Choroid plexus epithelial cell (primary cell): ENCODE measurements around the gene MYO9A.
"Not testable (repeated sequence)": the region's sequence is repeated elsewhere in the genome, so short reads cannot be mapped to it uniquely, and the experiment has no call there.

Source experiments
- DNase-seq: peaks from one replicate; pipeline ENCODE4 v3.0.0-alpha.2; 2010; ENCODE audit warnings: low read depth
- H3K4me3 ChIP-seq: 2 replicates; pipeline ENCODE4 v1.5.1; 2011; ENCODE audit warnings: low read depth, mild to moderate bottlenecking, control low read depth, low read length, moderate library complexity
- TF ChIP-seq, protein P1 (sequence below): conservative IDR thresholded peaks from 2 replicates; pipeline ENCODE4 v1.5.1; 2011; ENCODE audit warnings: low read depth, mild to moderate bottlenecking, control low read depth, inconsistent platforms, low read length, moderate library complexity

MYO9A gene

DNA sequence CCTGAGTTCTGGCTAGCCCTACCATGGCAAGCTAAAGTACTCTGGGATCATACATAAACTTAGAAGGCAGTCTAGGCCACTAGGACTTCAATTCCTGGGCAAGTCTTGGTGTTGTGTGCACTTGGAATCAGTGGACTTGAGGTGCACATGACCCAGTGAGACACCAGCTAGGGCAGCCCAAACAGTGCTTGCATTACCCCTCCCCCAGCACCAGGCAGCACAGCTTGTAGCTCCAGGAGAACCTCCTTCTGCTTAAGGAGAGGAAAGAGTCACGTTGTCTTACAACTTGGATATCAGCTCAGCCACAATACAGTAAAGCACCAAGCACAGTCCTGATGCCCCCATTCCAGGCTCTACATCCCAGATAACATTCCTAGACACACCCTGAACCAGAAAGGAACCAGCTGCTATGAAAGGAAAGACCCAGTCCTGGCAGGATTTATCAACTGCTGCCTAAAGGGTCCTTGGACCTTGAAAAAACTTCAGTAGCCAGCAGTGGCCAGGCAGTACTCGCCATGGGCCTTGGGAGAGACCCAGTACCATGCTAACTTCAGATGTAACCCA lies 57.2 kb downstream of the MYO9A start:
- DNase-seq, result no peak
- H3K4me3 ChIP-seq, result no peak overlapping the region
- TF ChIP-seq, protein P1, sequence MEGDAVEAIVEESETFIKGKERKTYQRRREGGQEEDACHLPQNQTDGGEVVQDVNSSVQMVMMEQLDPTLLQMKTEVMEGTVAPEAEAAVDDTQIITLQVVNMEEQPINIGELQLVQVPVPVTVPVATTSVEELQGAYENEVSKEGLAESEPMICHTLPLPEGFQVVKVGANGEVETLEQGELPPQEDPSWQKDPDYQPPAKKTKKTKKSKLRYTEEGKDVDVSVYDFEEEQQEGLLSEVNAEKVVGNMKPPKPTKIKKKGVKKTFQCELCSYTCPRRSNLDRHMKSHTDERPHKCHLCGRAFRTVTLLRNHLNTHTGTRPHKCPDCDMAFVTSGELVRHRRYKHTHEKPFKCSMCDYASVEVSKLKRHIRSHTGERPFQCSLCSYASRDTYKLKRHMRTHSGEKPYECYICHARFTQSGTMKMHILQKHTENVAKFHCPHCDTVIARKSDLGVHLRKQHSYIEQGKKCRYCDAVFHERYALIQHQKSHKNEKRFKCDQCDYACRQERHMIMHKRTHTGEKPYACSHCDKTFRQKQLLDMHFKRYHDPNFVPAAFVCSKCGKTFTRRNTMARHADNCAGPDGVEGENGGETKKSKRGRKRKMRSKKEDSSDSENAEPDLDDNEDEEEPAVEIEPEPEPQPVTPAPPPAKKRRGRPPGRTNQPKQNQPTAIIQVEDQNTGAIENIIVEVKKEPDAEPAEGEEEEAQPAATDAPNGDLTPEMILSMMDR, result no peak

DNA sequence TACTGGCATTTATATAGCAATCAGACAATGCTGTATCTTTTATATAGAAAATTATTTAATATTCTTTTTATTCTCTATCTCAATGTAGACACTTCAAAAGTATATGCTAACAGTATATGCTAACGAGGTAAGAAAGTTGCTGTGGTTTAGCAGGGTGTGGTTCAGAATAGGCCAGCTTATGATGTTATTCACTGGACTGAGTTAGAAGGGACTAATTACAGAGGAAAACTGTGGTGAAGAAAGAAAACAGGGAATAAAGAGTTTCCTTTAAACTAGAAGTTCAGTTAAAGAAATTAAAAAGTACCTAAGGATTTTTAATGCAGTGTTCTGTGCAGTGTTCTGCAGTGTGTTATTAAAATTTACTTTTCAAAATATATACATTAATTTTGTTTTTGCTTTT lies 59.4 kb downstream of the MYO9A start:
- H3K4me3 ChIP-seq, result no peak overlapping the region
- TF ChIP-seq, protein P1, result no peak
- DNase-seq, result no peak

DNA sequence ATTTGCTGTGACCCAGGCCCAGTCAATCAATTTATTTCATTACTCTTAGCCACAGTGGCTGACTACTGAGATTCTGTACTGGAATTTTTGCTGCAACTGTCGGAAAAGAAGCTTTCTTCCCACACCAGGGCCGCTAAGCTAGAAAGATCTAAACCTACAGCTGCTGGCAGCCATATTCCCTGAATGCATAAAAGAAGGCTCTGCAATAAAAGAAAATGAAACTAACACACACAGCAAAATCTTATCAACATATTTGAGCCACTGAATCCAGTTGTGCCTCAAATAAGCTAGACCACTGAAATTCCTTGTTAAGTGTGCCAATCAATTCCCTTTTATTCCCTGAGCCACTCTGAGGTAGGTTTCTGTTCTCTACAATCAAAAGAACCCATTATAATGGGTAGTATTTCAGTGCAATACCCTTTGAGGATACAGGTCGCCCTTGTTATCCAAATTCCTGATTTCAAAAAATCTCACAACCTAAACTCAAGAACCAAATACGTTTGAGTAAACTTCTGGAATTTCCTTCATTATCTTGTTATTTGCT lies 60.3 kb downstream of the MYO9A start:
- peak; percentile 27 for DNase-seq
- H3K4me3 ChIP-seq, result no peak overlapping the region
- TF ChIP-seq, protein P1, result no peak

DNA sequence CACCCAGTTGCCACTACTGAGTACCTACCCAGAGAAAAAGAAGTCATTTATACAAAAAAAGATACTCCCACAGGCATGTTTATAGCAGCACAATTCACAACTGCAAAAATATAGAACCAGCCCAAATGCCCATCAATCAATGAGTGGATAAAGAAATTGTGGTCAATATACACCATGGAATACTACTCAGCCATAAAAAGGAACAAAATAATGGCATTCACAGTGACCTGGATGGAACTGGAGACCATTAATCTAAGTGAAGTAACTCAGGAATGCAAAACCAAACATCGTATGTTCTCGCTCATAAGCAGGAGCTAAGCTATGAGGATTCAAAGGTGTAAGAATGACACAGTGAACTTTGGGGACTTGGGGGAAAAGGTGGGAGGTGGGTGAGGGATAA lies 61.7 kb downstream of the MYO9A start:
- not testable (repeated sequence) for H3K4me3 ChIP-seq, DNase-seq

DNA sequence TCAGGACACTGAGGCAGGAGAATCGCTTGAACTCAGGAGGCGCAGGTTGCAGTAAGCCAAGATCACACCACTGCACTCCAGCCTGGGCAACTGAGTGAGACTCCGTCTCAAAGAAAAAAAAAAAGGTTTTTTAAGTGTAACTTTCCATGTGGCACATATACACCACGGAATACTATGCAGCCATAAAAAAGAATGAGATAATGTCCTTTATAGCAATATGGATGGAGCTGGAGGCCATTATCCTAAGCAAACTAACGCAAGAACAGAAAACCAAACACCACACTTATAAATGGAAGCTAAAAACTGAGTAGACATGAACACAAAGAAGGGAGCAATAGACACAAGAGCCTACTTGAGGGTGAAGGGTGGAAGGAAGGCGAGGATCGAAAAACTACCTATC lies 64.7 kb downstream of the MYO9A start:
- DNase-seq, result not testable (repeated sequence)

DNA sequence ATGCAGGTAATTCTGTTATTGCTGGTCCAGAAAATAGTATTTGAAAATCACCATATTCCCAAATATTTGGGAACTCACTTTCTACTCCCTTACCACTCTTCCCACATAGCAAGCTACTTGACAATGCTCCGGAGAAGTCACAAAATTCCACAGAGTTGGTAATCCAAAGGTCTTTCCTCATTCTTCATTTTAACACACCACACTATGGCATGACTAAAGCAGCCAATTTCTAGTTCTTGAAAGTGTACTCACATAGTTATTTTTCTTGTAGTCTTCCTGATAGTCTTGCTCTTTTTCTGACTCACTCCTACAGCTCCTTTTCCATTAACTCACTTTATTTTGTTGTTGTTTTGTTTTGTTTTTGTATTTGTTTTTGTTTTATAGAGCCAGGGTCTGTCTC lies 67.2 kb downstream of the MYO9A start:
- no peak for DNase-seq
- no peak overlapping the region for H3K4me3 ChIP-seq
- TF ChIP-seq, protein P1, result no peak

More for the DNA sequence above, 64.7 kb downstream of the MYO9A start:
- H3K4me3 ChIP-seq, result not testable (repeated sequence)

DNA sequence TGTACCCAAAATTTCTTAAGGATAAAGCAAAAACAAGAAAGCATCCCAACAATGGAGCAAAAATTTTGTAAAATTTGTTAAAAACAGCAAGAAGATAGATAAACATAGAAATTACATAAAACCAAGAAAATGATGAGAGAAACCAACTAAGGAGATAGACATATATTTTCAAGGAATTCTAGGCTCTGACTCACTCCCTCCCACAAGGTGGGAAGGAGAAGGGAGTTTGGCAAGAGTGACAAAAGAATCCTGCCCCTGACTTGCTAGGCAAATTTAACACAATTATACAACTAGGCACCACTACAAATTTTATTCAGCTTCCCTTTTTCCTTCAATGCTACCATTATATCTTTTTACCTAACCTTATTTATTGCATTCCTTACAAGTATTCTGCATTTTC lies 70.9 kb downstream of the MYO9A start:
- H3K4me3 ChIP-seq, result no peak overlapping the region
- TF ChIP-seq, protein P1, result no peak
- peak; percentile 42 for DNase-seq

DNA sequence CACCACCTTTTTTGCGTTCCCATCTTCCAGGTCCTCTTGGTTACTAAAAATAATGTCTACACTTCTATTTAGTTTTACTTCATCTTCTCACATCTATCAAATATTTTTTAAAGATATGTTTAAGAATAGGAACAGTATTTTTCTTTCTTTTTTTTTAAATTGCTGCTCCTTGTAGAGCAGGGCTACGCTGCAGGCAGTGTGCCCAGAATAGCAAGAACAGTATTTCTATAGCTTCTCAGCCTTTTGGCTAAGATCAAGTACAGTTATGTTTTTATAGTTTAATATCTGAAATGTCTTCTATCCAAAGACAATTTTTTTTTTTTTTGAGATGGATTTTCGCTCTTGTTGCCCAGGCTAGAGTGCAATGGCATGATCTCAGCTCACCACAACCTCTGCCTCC lies 73.0 kb downstream of the MYO9A start:
- DNase-seq, result no peak
- TF ChIP-seq, protein P1, result no peak
- H3K4me3 ChIP-seq, result no peak overlapping the region
